Thymus (tissue), 11 donors: ENCODE results near the gene TTC7B. TPM values are rescaled to one million over a fixed set of nuclear protein-coding genes. Genes with fewer than 3 reads are reported as not detected.

Experiments used
- DNase-seq, 9 donors: peaks; one replicate each; pipeline ENCODE4 v3.0.0-alpha.2; 2013; ENCODE audit warnings: low spot score in 9 of 9, low read depth in 6 of 9, missing footprints in 1 of 9
- H3K27ac ChIP-seq, 2 donors: one replicate each; pipeline ENCODE4 v1.5.1; 2013; ENCODE audit warnings: control low read depth in 1 of 2, low read depth in 1 of 2, low read length in 1 of 2, mild to moderate bottlenecking in 1 of 2, moderate library complexity in 1 of 2
- H3K27me3 ChIP-seq, 2 donors: one replicate each; pipeline ENCODE4 v1.5.1; 2013; ENCODE audit warnings: low read length in 1 of 2; ENCODE audit not compliant: control insufficient read depth in 2 of 2, insufficient read depth in 1 of 2
- H3K36me3 ChIP-seq, 2 donors: one replicate each; pipeline ENCODE4 v1.5.1; 2013; ENCODE audit warnings: low read length in 1 of 2, mild to moderate bottlenecking in 1 of 2, moderate library complexity in 1 of 2; ENCODE audit not compliant: control insufficient read depth in 2 of 2, insufficient read depth in 2 of 2
- H3K4me1 ChIP-seq, 2 donors: one replicate each; pipeline ENCODE4 v1.5.1; 2013; ENCODE audit warnings: low read length in 2 of 2; ENCODE audit not compliant: control insufficient read depth in 2 of 2, insufficient read depth in 2 of 2
- H3K4me3 ChIP-seq, 2 donors: one replicate each; pipeline ENCODE4 v1.5.1; 2013; ENCODE audit warnings: low read length in 2 of 2, control low read depth in 1 of 2, mild to moderate bottlenecking in 1 of 2
- H3K9me3 ChIP-seq, 2 donors: one replicate each; pipeline ENCODE4 v1.5.1; 2013; ENCODE audit warnings: low read length in 1 of 2, mild to moderate bottlenecking in 1 of 2; ENCODE audit not compliant: control insufficient read depth in 2 of 2, insufficient read depth in 1 of 2
- WGBS: extraction: QIAGEN DNeasy Blood & Tissue Kit; methylation state at CpG from one replicate; pipeline ENCODE4 v1.1.7; 2013; 5-methylcytosine and 5-hydroxymethylcytosine counted together
- polyA plus RNA-seq: library from polyadenylated mRNA; stranded (reverse); fragments of 200-250 nt; gene quantifications from one replicate; pipeline ENCODE4 v1.2.3, GENCODE V29; 2013
- total RNA-seq: library from RNA; stranded (reverse); fragments of 120-200 nt; gene quantifications from one replicate; pipeline ENCODE4 v1.2.4, GENCODE V29; 2013
- donor health status: healthy.

TTC7B gene
- total and polyA plus RNA-seq, 2 donors, result 3.2 to 5.6 TPM

- H3K27ac ChIP-seq, result no peak overlapping the region
- H3K27me3 ChIP-seq, result no peaks in the 10 kb centered on the region
- no peaks in the 10 kb centered on the region for H3K4me1 ChIP-seq
- no peaks in the 10 kb centered on the region for H3K36me3 ChIP-seq
- DNase-seq, result no peak
- WGBS, result over 99% methylated on average over 2 of the region's 2 CpGs
- H3K4me3 ChIP-seq, result no peak overlapping the region
- H3K9me3 ChIP-seq, result no peaks in the 10 kb centered on the region
These were observed 124.6 kb downstream of the TTC7B start for GRCh38 chr14:90691627-90692026.

GRCh38 chr14:90687680-90688079 is 128.6 kb downstream of the TTC7B start:
- Histone ChIP-seq H3K4me1 (no peaks in the 10 kb centered on the region), H3K36me3 (no peaks in the 10 kb centered on the region), H3K27ac (no peak overlapping the region), H3K4me3 (no peak overlapping the region), H3K27me3 (no peaks in the 10 kb centered on the region), H3K9me3 (no peaks in the 10 kb centered on the region)
- 99% methylated on average over 5 of the region's 5 CpGs for WGBS
- no peak for DNase-seq

GRCh38 chr14:90682615-90683014 is 133.6 kb downstream of the TTC7B start:
- H3K4me1 ChIP-seq, result peaks cover 0 to 2% of the 10 kb centered on the region in 2 donors
- peaks cover 0 to 5% of the 10 kb centered on the region in 2 donors for H3K9me3 ChIP-seq
- WGBS, result 97% methylated on average over 7 of the region's 7 CpGs
- no peak overlapping the region for H3K4me3 ChIP-seq
- H3K27ac ChIP-seq, result no peak overlapping the region
- H3K27me3 ChIP-seq, result no peaks in the 10 kb centered on the region
- DNase-seq, result no peak
- no peaks in the 10 kb centered on the region for H3K36me3 ChIP-seq

- no peak for DNase-seq
- 87% methylated on average over 3 of the region's 3 CpGs for WGBS
- Histone ChIP-seq H3K27ac (no peak overlapping the region), H3K4me1 (peaks cover 0 to 5% of the 10 kb centered on the region in 2 donors), H3K27me3 (no peaks in the 10 kb centered on the region), H3K4me3 (no peak overlapping the region), H3K9me3 (peaks cover 0 to 5% of the 10 kb centered on the region in 2 donors), H3K36me3 (no peaks in the 10 kb centered on the region)
These were observed 134.3 kb downstream of the TTC7B start for GRCh38 chr14:90681929-90682328.

- H3K9me3 ChIP-seq, result peaks cover 0 to 5% of the 10 kb centered on the region in 2 donors
- DNase-seq, result no peak
- no peaks in the 10 kb centered on the region for H3K36me3 ChIP-seq
- H3K27me3 ChIP-seq, result no peaks in the 10 kb centered on the region
- WGBS, result 96% methylated on average over 6 of the region's 6 CpGs
- peaks cover 0 to 9% of the 10 kb centered on the region in 2 donors for H3K4me1 ChIP-seq
- no peak overlapping the region for H3K4me3 ChIP-seq
- no peak overlapping the region for H3K27ac ChIP-seq
These were observed 137.3 kb downstream of the TTC7B start for GRCh38 chr14:90678846-90679362.

- Histone ChIP-seq H3K4me1 (peaks cover 0 to 9% of the 10 kb centered on the region in 2 donors), H3K27ac (no peak overlapping the region), H3K9me3 (peaks cover 0 to 5% of the 10 kb centered on the region in 2 donors), H3K27me3 (no peaks in the 10 kb centered on the region), H3K4me3 (no peak overlapping the region), H3K36me3 (no peaks in the 10 kb centered on the region)
- DNase-seq, result no peak
- WGBS, result 97% methylated on average over 1 of the region's 1 CpG
These were observed 137.8 kb downstream of the TTC7B start for GRCh38 chr14:90678420-90678819.

- peaks cover 0 to 9% of the 10 kb centered on the region in 2 donors for H3K4me1 ChIP-seq
- H3K27me3 ChIP-seq, result no peaks in the 10 kb centered on the region
- 86% methylated on average over 5 of the region's 5 CpGs for WGBS
- H3K4me3 ChIP-seq, result no peak overlapping the region
- H3K36me3 ChIP-seq, result no peaks in the 10 kb centered on the region
- peak in 2 of 9 donors; percentile 13 to 46 for DNase-seq
- H3K27ac ChIP-seq, result peak overlapping the region in 1 of 2 donors; percentile 43
- peaks cover 0 to 4% of the 10 kb centered on the region in 2 donors for H3K9me3 ChIP-seq
These were observed 138.7 kb downstream of the TTC7B start for GRCh38 chr14:90677484-90678050.

GRCh38 chr14:90676912-90677311 is 139.3 kb downstream of the TTC7B start:
- DNase-seq, result no peak
- WGBS, result 99% methylated on average over 6 of the region's 6 CpGs
- Histone ChIP-seq H3K27me3 (no peaks in the 10 kb centered on the region), H3K4me1 (peaks cover 0 to 9% of the 10 kb centered on the region in 2 donors), H3K36me3 (no peaks in the 10 kb centered on the region), H3K9me3 (no peaks in the 10 kb centered on the region), H3K4me3 (no peak overlapping the region), H3K27ac (no peak overlapping the region)

- 97% methylated on average over 7 of the region's 7 CpGs for WGBS
- DNase-seq, result no peak
- peaks cover 0 to 9% of the 10 kb centered on the region in 2 donors for H3K4me1 ChIP-seq
- H3K36me3 ChIP-seq, result no peaks in the 10 kb centered on the region
- no peaks in the 10 kb centered on the region for H3K9me3 ChIP-seq
- H3K4me3 ChIP-seq, result no peak overlapping the region
- no peak overlapping the region for H3K27ac ChIP-seq
- H3K27me3 ChIP-seq, result no peaks in the 10 kb centered on the region
These were observed 139.9 kb downstream of the TTC7B start for GRCh38 chr14:90676356-90676755.
